Measurements from ENCODE around the gene KATNBL1. TPM values are rescaled to one million over a fixed set of nuclear protein-coding genes. Genes with fewer than 3 reads are reported as not detected.

The KATNBL1 gene
- total RNA-seq, 1 donor from 2014 or later: 50.3 TPM

Other genes with a start within 250 kb of the KATNBL1 start
- gene CHRM5, start 241.6 kb downstream of the KATNBL1 start, total RNA-seq: not detected
- gene AVEN, start 170.9 kb downstream of the KATNBL1 start, total RNA-seq: 7.4 TPM
- 31.4 TPM for gene EMC7, start 108.2 kb downstream of the KATNBL1 start, total RNA-seq
- 1.5 TPM for gene PGBD4, start 108.0 kb downstream of the KATNBL1 start, total RNA-seq
- gene EMC4, start 14.9 kb upstream of the KATNBL1 start, total RNA-seq: 86.2 TPM
- gene SLC12A6, start 127.7 kb upstream of the KATNBL1 start, total RNA-seq: 73.4 TPM
- 150 TPM for gene NOP10, start 133.0 kb upstream of the KATNBL1 start, total RNA-seq
- gene NUTM1, start 133.2 kb upstream of the KATNBL1 start, total RNA-seq: not detected
- gene LPCAT4, start 157.1 kb upstream of the KATNBL1 start, total RNA-seq: 47.4 TPM
- 46.7 TPM for gene GOLGA8A, start 227.7 kb upstream of the KATNBL1 start, total RNA-seq

Data from vagina (tissue), 1 donor.